Fibroblast of upper back skin (primary cell): Measurements from ENCODE around the gene RNF5.
"Not testable (repeated sequence)": the region's sequence is repeated elsewhere in the genome, so short reads cannot be mapped to it uniquely, and the experiment has no call there.

Experiments used
- DNase-seq: peaks from one replicate; pipeline ENCODE4 v3.0.0-alpha.2; 2013

The RNF5 gene, protein sequence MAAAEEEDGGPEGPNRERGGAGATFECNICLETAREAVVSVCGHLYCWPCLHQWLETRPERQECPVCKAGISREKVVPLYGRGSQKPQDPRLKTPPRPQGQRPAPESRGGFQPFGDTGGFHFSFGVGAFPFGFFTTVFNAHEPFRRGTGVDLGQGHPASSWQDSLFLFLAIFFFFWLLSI

DNA sequence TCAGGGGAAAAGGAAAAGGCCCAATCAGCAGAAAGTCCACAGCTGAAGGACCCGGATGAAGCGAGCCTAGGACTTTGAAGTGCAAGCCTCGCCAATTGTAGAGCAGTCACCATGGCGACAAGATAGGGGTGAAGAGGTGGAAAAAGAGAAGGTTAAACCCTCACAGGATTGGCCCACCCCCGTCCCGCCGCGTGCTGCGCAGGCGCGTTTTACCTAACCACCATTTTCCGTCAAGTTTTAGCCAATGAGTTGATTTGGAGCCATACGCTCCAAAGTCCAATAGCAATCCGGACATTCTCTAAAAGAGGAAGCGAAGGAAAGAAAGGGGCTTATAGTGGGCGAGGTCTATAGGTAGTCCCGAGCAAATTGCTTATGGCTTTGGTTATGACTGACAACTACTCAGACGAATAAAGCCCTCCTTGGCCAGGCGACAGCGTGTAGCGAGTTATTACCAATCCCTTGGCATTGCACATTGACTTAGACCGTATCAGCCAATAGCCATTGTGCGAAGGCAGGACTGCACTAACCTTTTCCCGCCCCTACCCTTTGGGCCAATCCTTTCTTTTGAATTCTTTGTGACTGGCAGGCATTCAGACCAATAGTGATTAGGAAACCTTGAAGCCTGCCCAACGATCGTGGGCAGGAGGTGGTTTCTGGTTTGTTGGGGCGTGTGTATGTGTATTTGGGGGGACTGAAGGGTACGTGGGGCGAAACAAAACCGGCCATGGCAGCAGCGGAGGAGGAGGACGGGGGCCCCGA, at the start of gene RNF5:
RNF5 (plus strand) TSS at position 618 of the 759 bp plus-strand sequence; CDS start at position 725, 107 bp downstream.
- DNase-seq = peak; percentile 100

DNA sequence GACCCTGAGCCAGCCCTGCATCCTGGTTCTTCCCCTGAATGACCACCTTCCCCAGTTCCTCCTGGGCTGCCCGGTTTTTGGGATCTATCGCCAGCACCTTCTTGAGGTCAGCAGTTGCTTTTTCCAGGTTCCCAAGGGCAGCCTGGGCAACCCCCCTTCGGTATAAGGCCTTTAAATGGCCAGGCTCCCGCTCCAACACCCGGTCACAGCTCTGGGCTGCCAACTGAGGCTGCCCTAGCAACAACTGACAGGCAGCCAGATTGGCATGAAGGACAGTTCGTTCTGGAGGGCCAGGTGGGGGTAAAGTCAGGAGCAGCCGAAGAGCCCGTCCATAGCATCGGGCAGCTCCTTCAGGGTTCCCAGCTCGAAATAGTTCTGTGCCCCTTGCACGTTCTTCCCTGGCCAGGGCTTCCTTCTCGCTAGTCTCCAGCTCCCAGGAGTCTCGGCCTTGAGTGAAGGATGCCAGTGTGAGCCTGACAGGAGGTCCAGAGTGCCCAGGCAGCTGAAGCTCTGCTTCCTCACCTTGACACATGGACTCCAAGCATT, 49.4 kb upstream of the RNF5 start:
- no peak for DNase-seq

DNA sequence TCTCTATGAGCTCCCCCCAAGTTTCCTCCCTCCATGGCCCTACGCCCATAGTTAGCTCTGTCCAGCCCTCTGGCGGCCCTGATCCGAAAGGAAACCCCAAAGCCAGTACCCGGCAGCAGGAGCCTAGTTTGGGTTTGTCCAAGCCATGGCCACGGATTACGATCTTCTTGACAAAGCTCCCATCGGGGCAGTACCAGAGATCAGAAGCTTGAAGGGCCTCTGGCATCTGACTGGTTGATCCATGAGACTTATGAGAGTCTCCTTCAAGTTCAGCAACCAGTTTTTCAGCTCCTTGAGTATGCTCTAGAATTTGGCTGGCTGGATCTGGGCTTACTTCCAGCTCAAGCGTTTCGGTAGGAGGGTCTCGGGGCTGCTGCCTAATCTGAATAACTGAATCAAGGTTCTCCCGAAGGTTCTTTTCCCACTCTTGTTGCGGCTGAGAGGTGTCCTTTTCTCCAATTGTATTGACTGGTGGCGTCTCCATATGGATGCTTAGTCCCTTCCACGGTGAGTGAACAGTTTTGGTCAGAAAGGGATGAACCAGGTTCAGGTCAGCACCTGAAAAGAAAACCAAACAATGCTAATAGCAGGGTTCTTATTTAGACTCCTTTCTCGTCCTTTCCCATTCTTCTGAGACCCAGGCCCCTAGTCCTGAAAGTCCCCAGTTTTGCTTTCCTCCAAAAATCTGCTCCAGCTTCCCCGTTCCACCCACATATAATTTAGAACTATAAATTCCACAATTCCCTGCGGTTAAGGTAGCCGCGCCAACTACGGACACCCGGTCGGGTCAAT, 48.7 kb upstream of the RNF5 start:
- DNase-seq = no peak

DNA sequence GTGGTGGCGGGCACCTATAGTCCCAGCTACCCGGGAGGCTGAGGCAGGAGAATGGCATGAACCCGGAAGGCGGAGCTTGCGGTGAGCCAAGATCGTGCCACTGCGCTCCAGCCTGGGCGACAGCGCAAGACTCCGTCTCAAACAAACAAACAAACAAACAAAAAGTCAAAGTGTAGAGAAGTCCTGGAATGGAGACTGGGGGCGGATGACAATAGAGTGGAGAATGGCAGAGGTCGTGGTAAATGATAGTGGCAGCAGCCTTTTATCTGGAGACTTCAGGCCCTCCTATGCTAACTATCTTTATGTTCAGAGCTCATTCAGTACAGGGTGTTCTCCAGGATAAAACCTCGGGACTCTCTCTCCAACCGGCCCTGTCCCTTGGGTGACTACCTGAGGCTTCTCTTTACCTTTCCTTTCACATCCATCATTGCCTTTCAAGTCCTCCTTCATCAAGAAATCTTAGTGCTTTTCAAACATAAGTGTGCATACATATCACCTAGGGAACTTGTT, 46.7 kb upstream of the RNF5 start:
- no peak for DNase-seq

DNA sequence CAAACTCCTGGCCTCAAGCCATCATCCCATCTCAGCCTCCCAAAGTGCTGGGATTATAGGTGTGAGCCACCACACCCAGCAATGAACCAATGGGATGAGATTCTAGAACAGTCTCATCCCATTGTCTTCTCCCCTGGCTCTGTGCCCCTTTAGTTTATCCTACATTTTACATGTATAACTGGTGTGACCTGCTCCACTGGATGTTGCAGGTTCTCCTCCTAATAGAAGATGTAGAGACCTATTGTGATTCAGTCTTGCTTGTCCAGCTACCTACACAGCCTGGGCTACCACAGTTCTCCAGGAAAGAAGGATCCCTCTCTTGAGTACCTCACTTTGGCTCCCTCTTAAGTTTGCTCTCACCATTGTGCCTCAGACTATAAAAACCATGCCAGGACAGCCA, 46.1 kb upstream of the RNF5 start:
- DNase-seq = no peak

DNA sequence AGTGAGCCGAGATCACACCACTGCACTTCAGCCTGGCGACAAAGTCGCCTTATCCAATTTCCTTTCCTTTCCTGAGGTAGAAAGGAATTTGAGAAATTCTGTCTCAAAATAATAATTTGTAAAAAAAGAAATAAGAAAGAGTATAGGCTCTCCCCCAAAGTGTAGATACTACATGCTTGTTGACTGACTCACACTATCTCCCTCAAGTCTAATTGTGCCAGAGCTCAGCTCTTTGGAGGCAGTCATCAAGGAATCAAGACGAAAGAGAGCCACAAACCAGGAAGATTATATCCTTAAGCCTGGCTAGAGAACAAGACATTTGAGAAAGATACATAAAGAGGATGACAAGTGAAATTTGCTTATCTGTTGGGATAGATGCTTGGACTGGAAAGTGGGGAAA, 44.4 kb upstream of the RNF5 start:
- DNase-seq = peak; percentile 73

DNA sequence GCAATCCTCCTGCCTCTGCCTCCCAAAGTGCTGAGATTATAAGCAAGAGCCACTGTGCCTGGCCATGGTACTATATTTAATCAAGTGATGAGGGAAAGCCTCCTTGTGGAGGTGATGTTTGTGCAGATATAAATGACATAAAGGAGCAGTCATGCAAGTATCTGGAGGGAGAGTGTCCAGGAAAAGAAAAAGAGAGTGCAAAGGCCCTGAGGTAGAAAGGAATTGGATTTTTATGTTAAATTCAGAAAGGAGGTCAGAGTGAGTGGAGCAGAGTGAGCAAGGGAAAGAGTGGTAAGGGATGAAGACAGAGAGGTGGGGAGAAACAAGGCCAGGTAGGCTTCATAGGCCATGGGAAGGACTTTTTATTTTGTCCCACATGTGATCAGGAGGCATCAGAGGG, 40.8 kb upstream of the RNF5 start:
- no peak for DNase-seq

DNA sequence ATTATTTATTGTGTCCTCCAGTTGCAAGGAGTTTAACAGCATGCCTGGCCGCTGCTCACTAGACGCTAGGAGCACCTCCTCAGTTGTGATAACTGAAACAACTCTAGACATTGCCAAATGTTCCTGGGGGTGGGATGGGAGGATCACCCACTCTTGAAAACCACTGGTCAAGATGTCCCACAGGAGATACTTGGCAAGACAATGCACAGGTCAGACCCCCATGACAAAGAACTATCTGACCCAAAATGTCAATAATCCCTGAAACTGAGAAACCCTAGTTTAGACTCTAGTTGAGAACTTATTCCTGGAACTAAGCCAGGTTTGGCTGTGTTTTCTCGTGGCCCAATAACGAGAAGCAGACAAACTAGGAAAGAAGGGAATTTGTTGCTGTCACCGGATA, 38.6 kb upstream of the RNF5 start:
- DNase-seq = no peak

DNA sequence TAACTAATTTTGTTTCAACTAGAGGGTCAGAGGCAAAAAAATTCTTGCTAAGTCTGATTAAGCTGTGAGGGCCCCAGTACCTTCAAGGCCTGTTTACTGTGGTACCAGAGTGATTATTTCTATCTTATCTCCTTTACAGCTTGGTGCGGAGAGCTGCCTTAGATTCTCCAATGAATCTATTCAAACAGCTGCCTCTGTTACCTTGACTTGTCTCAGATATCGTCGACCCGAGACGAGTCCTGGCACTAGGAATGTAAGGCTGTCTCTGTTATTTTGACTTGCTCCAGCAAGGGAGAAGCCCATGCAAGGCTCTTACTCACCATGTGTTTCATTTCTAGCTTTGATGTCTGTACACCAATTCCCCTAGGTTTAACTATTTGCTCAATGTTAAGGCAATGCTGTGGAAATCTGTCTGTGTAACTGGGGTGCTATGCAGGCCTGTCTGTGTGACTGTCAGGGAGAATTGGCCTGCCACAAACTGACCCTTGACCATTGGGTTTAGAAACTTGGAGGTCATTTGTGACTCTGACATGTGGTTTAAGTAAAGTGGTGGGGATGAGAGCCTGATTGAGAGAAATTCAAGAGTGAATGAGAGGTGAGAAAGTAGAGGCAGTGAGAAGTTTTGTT, 37.7 kb upstream of the RNF5 start:
- peak; percentile 21 for DNase-seq

DNA sequence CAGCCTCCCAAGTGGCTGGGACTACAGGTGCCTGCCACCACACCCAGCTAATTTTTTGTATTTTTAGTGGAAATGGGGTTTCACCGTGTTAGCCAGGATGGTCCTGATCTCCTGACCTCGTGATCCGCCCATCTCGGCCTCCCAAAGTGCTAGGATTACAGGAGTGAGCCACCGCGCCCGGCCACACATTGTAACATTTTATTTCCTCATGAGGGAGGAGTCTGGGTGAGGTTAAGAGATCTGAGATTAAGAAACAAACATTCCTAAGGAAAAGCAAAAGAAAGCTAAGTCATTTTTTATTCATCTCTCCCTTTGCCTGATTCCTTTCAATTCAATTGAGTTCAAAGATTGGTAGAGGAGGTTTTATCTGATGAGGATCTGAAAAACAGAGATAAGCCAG, 34.0 kb upstream of the RNF5 start:
- not testable (repeated sequence) for DNase-seq

DNA sequence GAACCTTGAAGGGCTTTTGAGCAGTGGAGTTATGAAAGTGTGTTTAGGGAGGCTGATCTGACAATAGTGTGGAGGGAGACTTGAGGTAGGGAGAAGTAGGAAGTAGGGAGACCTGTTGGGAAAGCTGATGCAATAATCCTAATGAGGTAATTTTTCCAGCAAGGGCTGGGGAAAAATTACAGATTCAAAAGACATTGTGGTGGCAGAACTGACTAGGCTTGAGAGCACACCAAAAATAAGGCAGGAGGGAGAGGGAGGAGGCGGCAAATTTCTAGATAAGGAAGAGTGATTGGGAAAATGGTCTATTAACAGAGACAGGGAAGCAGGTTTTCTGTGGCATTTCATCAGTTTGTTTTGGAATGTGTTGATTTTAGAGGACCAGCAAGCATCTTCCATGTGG, 31.9 kb upstream of the RNF5 start:
- DNase-seq = peak; percentile 21

DNA sequence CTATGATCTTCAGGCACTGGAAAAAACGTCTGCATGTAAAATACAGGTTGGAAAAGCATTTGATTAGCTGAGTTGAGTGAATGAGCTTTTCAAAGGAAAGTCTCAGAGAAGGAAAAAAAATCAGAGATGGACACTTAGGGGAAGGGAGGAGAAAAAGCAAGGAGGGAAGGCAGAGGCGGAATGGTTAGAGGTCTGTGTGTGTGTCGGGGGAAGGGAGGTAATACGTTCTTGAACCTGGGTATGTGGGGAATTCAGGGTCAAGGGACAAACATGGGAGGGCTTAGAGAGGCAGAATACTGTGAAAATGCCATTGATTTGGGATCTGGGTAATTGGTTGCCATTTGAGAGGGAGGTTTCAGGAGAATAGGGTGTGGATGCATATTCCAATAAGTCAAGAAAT, 31.5 kb upstream of the RNF5 start:
- DNase-seq = no peak

DNA sequence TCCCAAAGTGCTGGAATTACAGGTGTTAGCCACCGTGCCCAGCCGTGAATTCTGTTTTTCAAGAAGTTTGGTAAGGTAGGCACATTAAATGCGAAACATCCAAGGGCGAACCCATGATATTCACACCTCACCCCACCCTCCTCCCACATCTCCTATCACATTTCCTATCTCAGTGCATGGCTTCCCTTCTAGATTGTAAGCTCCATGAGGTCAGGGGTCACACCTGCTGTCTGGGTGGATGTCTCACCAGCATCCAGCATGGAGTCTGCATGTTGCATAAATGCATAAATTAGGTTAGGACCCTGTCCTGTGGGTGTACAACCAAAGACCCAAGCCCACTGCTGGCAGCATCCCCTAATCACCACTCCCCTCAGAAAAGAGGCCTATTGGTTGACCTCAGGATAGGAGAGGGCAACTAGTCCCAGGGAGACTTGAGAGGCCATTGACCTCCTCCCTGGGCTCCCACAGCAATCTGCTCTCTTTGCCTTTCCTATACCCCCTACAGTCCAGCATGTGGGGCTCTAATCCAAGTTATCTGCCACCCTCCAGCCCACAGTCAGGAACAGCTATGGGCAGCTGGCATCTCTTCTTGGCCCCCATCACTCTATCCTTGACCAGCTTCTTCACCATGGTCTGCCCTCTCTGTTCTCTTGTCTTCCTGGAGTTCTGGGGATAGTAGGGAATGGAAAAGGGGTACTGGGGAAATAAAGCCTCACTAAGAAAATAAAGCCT, 30.6 kb upstream of the RNF5 start:
- DNase-seq = no peak

DNA sequence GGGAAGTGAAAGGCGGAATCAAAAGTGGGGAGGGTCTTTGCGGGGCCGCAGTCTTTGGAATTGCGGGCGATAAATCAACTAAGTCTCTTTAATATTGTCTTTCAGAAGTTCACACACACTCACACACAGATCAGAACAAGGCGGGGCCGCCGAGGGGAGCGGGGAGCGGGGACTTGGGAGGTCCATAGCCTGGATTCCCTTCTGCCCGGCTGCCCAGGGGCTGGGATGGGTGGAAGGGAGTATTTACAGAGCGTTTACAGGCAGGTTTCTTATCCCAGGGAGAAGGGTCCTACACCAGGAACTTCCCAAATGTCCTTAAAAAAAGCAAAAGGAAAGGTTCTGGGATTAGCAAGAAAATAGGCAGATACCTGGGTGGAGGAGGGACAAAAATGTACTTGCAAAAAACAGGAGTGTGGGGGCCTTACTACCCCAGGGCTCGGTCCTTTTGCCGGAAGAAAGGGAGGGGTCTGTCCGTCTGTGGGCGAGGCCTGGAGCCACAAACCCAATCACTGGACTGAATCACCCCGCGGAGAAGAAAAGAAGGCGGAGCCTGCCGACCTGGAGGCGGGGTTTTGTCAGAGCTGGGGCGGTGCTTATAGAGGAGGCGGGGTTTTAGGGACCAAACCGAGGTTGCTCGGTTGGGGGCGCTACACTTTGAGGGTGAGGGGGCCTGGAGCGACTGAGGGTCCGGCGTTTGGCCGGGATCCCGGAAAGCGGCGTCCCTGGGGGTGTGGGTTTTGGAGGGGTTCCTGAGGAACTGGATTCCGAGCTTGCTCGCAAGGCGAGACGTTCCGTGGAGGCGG, 29.7 kb upstream of the RNF5 start:
- DNase-seq = peak; percentile 34

DNA sequence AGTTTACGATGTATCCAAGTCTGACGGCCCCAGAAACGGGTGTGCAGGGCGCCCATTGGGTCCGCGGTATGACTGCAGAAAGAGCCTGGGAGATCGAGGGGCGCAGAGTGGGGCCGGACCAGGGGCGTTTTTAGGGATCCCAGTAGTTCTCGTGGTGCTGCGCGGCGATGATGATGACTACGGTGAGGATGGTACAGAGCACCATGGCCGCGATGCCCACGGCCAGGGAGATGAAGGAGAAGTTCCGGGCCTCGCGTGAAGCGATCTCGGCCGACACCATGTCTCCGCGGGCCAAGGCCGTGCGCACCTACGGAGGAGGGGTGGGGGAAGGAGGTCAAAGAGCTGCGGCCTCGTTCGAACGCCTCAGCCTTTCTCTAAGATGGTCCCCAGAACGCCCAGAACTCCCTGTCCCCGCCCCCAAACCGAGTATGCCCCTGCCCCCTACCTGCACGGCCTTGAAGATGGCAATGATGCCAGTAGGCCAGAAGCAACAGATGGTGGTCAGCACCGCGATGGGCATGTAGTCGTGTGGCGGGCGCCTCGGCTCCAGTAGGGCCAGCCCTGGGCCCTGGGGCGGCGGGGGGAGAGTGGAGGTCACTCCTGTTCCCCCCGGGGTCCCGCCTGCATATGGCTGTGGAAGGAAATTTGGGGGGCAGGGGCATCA, 29.0 kb upstream of the RNF5 start:
- no peak for DNase-seq

DNA sequence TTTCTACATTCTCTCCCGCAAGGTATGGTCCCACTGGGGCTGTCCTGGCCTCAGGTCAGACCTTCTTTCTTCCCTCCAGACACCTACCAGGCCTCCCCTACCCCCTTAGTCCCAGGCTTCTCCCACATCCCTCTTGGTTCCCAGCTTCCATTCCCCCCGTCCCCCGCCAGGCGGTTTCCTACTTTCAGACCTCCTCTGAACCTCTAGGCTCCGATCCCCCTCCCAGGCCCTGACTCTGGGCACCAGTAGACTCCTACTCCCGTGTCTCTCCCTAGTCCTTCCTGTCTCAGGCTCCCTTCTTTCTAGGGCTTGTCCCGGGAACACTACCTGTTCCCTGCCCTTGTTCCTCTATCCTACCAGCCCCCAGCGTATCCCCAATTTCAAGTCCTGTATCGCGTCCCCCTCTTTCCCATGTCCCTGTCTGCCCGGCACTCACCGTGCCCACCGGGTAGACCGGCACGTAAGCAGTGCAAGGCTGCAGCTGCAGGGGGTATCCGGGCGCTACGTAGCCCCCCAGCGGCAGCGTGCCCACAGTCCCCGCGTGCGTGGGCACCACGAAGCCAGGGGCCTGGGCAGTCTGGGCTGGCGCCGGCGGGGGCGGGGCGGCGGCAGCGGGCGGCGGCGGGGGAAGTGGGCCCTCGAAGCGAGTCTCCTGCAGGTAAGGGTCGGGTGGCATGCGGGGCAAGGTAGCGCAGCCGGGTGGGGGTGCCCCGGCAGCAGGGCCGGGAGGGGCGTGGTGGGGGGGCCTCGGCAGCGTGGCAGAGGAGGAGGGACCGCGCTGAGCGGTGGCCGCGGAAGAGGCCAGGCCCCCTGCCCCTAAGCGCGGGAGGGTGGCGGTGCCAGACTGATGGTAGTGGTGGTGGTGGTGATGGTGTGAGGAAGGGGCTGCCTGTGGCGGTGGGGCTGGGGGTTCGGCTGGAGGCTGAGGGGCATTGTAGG, 28.0 kb upstream of the RNF5 start:
- no peak for DNase-seq

DNA sequence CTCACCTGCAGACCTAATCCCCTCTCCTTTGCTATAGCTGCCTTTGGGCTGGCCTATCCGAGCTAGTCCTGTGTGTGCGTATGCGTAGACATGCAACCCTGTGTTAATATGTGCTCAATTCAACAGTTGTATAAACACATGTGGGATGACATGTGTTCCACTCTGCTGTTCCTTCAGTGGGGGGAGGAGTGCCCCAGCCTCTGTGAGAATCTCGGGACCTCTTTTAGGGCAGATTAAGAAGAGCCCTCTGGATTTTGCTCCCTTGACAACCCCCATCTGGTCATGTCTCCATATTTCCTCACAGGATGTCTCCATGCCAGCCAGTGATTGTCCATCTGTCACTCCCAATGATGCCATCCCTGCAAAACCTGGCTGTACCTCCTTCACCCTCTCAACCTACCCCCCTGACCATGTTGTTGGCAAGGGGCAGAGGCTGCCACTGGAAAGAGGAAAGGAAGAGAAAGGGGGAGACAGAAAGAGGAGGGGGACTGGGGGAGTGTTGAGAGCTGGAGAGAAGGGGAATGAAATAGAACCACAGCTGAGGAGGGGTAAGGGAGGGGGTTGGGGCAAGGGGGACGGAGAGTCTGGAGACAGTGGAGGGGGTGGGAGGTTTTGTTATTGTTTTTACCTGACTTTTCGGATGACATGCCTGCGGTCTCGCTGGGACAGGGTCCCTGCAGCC, 26.9 kb upstream of the RNF5 start:
- no peak for DNase-seq

DNA sequence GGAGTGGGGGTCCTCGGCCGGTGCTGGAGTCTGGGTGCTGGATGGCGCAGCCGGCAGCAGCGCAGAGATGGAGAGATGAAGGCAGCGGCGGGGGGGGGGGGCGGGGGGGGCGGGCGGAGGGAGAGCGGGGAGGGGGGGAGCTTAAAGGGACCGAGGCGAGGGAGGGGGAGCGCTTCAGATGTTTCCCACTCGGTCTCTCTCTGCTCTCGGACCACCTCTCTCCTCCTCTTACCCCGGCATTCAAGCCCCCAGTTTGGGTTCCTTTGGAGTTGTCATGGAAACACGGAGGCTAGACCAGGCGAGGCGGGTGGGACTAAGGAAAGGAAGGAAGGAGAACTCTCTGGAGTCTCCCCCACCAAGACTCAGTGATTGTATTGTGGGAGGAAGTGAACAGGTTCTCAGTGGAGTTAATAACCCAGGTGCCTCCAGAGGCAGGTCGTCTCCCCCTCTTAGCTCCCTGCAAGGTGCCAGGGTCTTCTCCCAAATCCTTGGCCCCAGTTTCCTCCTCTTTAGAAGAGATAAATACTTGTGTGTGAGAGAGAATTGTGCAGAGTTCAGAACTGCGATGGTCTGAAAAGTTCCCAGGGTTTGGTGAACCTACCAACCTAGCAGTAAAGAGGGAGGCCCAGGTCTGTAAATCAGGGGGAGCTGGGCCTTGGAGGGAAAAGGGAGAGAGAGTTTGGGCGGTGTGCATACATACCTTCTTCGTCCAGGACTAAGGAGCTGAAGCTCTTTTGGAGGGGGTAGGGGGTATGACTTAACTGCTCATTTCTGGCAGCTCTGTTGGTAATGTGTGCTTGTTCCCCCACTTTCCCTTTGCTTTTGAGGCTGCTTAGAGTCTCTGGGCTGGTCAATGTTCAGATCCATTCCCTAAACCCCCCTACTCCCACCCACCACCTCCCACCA, 26.1 kb upstream of the RNF5 start, which contains the start of gene PRRT1:
PRRT1 (minus strand) TSS at position 77 of the 906 bp plus-strand sequence. CDS start 112 bp downstream, outside the sequence.
- DNase-seq = no peak
